Epithelial cell of proximal tubule (primary cell): ENCODE measurements around the gene SH3PXD2A. TPM values are rescaled to one million over a fixed set of nuclear protein-coding genes. Genes with fewer than 3 reads are reported as not detected.
"Not testable (repeated sequence)": the region's sequence is repeated elsewhere in the genome, so short reads cannot be mapped to it uniquely, and the experiment has no call there.

Experiments used
- DNase-seq: peaks from one replicate; pipeline ENCODE4 v3.0.0-alpha.2; 2011; ENCODE audit warnings: low read depth
- H3K4me3 ChIP-seq: 2 replicates; pipeline ENCODE4 v1.5.1; 2011; ENCODE audit warnings: low read depth, mild to moderate bottlenecking, low read length
- total RNA-seq: library from RNA; depleted of rRNA; stranded (reverse); fragments of >200 nt; gene quantifications from 2 replicates; pipeline ENCODE4 v1.2.3, GENCODE V29; 2015
- TF ChIP-seq, protein P1 (sequence below): conservative IDR thresholded peaks from 2 replicates; pipeline ENCODE4 v1.5.1; 2012; ENCODE audit warnings: low read depth, mild to moderate bottlenecking, low read length

The SH3PXD2A gene
- total RNA-seq, 1 donor from 2014 or later: 5.8 TPM

DNA sequence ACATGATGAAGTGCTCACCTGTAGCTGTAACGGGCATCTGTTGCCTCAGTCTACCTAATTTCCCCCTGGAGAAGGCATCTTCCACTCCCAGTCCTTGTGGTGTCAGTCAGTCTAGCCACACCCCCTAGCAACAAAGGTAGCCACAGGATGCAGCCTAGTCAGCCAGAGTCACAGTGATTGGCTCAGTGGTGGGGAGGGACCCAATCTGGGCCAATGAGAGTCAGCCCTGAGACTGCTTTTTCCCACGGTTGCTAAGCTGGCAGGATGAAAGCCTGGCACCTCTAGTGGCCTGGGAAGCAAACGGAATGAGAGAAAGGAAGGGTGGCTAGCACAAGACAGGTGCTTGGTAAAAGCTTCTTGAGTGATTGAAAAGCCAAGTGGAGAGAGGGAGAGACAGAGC, 118.6 kb downstream of the SH3PXD2A start:
- TF ChIP-seq, protein P1, sequence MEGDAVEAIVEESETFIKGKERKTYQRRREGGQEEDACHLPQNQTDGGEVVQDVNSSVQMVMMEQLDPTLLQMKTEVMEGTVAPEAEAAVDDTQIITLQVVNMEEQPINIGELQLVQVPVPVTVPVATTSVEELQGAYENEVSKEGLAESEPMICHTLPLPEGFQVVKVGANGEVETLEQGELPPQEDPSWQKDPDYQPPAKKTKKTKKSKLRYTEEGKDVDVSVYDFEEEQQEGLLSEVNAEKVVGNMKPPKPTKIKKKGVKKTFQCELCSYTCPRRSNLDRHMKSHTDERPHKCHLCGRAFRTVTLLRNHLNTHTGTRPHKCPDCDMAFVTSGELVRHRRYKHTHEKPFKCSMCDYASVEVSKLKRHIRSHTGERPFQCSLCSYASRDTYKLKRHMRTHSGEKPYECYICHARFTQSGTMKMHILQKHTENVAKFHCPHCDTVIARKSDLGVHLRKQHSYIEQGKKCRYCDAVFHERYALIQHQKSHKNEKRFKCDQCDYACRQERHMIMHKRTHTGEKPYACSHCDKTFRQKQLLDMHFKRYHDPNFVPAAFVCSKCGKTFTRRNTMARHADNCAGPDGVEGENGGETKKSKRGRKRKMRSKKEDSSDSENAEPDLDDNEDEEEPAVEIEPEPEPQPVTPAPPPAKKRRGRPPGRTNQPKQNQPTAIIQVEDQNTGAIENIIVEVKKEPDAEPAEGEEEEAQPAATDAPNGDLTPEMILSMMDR: no peak
- no peak overlapping the region for H3K4me3 ChIP-seq
- DNase-seq: no peak

DNA sequence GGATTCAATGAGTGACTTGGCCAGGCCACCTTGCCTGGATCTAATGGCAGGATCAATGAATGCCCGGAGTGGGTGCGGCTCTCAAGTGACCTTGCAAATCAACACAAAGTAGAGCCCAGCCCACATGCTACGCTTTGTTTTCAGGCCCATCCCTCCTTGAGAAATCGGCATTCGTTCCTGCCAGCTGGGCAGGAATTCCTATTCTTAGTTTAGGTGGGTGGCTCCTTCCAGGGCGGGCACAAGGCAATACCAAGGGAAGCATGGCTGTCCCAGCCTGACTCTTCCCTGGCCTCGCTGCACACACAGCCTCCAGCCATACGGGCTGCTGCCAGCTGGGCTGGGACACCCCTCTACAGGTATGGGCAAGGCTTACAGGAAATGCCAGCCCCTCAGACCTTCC, 119.3 kb downstream of the SH3PXD2A start:
- DNase-seq: no peak
- TF ChIP-seq, protein P1: no peak
- H3K4me3 ChIP-seq: no peak overlapping the region

- no peak for DNase-seq
- H3K4me3 ChIP-seq: no peak overlapping the region
- TF ChIP-seq, protein P1: no peak
Observed at GRCh38 chr10:103734731-103735130, 120.6 kb downstream of the SH3PXD2A start.

DNA sequence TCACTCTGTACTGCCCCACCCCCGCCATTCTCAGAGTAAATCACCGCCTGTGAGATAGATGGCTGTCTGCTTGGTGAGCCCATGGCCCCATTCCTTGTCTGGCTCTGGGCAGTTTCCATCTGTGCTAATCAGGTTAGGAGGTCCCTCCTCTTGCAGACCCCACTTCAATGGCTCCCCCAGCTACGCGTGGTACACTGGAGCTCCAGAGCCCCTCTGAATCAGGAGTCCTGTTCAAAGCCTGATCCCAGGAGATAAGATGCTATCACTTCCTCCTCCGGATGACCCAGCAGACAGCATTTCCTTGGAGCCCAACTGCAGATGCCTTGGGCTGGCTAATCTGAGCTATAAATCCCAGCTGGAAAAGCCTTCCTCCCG, 122.3 kb downstream of the SH3PXD2A start:
- TF ChIP-seq, protein P1: no peak
- no peak overlapping the region for H3K4me3 ChIP-seq
- no peak for DNase-seq

DNA sequence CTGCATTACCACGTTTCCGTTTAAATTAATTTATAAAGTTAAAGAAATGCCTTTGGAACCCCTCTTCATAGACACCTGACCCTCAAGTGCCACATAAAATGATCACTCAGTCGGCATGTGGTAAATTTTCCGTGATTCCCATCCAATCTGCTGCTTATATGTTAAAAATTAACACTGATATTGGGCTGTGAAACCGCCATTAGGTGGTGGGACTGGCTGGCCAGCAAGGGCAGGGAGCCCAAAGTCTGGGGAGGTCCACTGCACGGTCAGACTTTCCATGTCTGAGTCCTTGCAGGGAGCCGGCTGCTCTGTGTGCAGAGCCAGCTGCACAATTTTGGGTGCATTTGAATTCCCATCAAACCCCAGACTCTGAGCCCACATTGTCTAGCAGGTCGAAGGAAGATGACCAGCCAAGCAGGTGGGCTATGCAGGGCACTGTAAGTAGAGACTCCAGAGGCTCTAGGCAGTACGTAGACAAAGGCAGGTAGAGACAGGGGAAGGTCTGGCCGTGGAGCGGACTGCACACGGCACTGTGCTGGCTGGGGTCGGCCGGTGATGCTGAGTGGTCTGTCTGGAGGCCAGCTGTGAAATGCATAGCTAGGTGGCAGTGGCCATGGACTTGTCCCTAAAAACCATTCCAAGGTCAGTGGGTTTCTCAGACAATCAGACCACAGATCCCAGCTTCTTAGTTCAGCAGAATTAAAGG, 122.9 kb downstream of the SH3PXD2A start:
- TF ChIP-seq, protein P1: no peak
- no peak for DNase-seq

DNA sequence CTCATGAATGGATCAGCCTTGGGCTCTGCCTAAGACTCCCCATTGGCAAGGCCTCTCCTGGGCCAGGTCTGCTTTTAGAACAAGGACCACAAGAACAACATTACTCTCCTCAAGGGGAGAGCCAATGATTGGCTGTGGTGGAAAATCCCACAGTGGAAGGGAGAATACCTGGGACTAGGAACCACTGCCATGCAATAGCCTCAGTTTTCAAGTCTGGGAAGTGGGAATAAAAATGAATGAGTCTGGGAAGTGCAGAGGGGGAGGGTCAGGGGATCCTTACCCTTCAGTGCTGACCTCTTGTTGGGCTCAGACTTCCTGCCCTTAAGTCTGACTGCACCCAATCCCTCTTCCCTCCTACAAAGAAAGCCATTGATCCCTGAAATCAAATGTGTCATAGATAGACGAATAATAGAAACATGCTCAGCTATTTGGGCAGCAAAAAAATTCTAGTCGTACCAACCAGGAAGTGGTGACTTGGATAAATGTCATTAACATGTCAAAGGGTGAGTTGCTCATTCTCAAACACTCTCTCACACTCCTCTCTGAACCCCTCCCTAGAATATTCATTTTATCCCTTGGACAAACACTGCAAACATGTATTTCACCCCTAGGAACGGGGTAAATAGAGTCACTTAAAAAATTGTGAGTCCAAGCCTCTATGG, 123.6 kb downstream of the SH3PXD2A start:
- DNase-seq: no peak

More for the DNA sequence above, 122.9 kb downstream of the SH3PXD2A start:
- H3K4me3 ChIP-seq: no peak overlapping the region

GRCh38 chr10:103731026-103731425, 124.3 kb downstream of the SH3PXD2A start:
- not testable (repeated sequence) for H3K4me3 ChIP-seq, DNase-seq

More for the DNA sequence above, 123.6 kb downstream of the SH3PXD2A start:
- TF ChIP-seq, protein P1: no peak
- H3K4me3 ChIP-seq: no peak overlapping the region
